Nasal cavity respiratory epithelium epithelial cell of viscerocranial mucosa (primary cell): Measurements from ENCODE around the gene ANKLE1. TPM values are rescaled to one million over a fixed set of nuclear protein-coding genes. Genes with fewer than 3 reads are reported as not detected.

Experiments used
- total RNA-seq: library from RNA; depleted of rRNA; stranded (reverse); fragments of >200 nt; gene quantifications from 2 replicates; pipeline ENCODE4 v1.2.3, GENCODE V29; 2014

The ANKLE1 gene, protein sequence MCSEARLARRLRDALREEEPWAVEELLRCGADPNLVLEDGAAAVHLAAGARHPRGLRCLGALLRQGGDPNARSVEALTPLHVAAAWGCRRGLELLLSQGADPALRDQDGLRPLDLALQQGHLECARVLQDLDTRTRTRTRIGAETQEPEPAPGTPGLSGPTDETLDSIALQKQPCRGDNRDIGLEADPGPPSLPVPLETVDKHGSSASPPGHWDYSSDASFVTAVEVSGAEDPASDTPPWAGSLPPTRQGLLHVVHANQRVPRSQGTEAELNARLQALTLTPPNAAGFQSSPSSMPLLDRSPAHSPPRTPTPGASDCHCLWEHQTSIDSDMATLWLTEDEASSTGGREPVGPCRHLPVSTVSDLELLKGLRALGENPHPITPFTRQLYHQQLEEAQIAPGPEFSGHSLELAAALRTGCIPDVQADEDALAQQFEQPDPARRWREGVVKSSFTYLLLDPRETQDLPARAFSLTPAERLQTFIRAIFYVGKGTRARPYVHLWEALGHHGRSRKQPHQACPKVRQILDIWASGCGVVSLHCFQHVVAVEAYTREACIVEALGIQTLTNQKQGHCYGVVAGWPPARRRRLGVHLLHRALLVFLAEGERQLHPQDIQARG
- total RNA-seq, result 0.64 and 0.68 TPM in 2 replicates

DNA sequence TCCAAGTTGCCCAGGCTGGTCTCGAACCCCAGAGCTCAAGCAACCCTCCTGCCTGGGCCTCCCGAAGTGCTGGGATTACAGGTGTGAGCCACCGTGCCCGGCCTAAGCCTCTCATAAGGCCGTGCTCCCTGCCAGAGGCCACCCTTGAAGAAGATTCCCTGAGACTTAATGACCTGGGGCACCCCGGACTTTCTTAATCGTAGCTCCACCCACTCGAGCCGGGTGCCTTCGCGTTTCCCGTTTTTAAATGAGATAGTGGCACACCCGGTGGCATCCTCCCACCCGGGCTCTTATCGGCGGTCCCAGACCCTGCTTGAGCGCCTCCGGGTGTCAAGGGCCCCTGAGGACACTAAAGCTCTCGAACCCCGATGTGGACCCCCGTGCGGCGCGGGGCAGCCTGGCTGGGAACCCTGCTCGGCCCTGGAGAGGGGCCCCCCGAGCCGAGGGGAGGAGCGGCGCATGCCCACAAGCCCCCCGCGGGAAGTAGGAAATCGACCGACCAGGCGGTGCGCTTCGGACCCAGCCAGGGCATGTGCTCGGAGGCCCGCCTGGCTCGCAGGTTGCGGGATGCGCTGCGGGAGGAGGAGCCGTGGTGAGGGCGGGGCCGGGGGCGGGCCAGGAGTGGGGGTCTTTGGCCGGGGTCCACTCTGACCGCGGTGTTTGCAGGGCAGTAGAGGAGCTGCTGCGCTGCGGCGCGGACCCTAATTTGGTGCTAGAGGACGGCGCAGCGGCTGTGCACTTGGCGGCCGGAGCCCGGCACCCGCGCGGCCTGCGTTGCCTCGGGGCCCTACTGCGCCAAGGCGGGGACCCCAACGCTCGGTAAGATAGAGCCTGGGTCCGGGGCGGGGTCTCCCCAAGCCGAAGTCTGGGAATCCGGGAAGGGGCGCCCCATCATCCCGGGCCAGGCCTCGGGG lies at the start of gene ANKLE1:
ANKLE1 (plus strand) TSS at position 511 of the 914 bp plus-strand sequence; CDS start at position 531, 20 bp downstream.

DNA sequence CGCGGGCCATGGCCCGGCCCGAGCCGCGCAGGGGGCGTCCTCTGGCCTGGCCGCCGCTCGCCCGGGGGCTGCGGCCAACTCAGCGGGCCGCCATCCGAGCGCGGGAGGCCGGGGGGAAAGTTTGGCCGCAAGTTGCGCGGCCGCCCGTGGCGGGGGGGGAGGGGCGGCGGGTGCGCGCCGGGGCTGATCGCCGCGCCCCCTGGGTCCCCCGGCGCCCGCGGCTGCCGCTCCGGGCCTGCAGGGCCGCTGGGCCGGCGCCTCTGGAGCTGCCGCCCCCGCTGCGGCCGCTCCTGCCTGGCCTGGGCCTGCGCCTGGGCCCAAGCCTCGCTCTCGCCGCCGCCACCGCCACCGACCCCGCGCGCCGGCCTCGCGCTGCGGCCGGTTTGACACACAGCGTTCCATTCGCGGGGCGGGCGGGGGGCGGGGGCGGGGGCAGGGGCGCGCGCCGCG lies 36.1 kb upstream of the ANKLE1 start, which contains the start of gene NR2F6:
NR2F6 (minus strand) TSS at position 385 of the 450 bp plus-strand sequence. CDS start 699 bp downstream, outside the sequence.

GRCh38 chr19:17264641-17264979 lies 17.1 kb upstream of the ANKLE1 start, which contains the start of gene USHBP1:
USHBP1 (minus strand) TSS chr19:17264745; CDS start chr19:17264299, 446 bp downstream.

DNA sequence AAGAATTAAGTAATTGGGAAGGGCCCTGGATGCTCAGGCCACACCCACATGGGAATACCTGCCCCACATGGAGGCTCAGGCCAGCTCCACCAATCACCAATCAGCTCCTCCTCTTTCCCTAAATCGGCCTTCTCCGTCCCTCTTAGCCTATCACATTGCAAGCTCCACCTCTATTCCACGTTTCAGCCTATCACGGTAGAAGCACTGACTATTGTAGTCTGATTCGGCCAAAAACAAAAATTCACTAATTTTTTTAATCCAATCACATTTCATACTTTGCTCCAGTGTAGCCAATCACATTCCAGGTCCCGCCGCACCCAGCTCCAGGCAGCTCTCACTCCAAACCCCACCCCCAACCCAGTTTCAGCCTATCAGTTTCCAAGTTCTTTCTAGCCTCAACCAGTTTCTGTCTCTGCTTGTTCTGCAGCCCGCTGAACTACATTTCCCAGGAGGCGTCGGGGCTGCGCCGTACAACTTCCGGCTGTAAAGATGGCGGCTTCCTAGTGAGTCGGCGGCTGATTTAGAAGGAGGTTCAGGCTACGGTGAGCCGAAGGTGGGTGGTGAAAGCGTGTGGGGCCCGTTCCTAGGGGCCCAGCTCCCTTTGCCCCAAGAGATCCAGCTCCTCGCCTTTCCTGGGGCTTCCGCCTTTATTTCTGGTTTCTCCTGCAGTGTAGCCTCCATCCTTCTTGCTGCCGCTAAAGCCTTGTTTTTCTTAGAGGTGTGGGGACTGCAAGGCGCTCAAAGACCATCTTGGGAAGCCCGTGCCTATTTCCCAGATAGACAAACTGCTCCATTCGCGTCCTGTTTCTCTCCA lies 14.5 kb upstream of the ANKLE1 start, which contains the start of gene BABAM1:
BABAM1 (plus strand) TSS at position 469 of the 814 bp plus-strand sequence. CDS start 1,364 bp downstream, outside the sequence.

DNA sequence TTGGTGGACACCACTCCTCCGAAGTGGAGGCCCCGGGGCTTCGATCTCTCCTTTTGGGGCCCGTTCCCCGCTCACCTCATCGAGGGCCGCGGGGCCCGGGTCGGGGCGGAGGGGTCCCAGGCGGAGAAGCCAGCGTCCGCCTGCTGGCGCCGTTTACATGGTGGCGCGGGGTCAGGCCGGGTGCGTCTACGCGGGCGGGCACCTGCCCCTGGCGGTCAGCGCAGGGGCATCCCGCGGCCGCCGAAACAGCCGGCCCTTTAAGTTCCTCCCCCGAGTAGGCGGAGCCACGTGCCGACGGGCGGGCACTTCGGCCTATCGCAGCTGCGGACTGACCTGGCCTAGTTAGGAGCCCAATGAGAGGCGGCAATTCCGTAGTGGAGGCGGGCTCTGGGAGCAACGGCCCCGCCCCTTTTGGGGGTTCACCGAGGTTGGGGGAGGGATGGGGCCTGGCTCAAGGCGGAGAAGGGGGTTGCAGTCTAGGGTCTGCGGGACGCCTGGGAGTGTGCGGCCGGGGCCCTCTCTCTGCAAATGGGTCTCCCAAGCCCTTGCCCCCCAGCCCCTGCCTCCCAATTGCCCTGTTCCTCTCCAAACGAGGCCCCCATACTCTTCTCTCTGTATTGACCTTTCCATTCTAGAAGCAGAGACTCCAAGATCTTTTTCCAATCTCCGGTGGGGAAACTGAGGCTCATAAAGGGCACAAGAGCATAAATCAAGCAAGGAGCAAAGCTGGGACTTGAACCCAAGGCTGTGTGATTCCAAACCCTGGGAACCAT lies 21.7 kb downstream of the ANKLE1 start, which contains the start of gene ABHD8:
ABHD8 (minus strand) TSS at position 259 of the 773 bp plus-strand sequence. CDS start 1,809 bp downstream, outside the sequence.

GRCh38 chr19:17305517-17306284 lies 24.0 kb downstream of the ANKLE1 start, which contains the start of gene MRPL34:
MRPL34 (plus strand) TSS chr19:17305872; CDS start chr19:17305893, 21 bp downstream.

DNA sequence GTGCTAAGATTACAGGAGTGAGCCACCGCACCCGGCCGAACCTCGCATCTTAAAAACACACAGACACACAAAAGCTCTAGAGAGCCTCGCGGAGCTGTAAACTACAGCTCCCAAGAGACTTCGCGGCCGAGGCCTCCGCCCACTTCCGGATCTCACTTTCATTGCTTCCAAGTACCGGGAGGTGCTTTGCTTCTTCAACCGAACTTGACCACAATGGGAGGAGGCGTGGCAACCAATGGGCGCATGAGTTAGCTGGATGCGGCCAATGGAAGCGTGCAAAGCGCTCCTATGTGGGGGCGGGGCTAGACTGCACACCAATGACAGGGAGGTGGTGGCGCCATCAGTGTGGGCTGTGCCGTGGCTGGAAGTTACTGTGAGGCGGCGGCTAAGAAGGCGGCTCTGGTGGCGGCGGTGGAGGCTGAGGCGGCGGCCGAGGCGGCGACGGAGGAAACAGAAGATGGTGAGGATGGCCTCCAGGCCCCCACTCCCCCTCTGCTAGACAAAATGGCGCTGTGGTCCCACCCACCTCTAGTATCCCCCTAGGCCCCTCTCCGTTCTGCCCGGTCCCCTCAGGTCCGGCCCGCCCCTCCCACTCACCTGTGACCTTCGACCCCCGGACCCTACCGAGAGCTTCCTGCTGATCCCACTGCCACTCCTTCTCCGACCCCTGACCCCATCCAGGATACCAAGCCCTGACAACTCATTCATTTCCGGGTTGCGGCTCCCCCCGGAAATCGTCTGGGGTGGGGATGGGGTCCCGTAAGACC lies 27.7 kb downstream of the ANKLE1 start, which contains the start of gene DDA1:
DDA1 (plus strand) TSS at position 366 of the 767 bp plus-strand sequence; CDS start at position 458, 92 bp downstream.

DNA sequence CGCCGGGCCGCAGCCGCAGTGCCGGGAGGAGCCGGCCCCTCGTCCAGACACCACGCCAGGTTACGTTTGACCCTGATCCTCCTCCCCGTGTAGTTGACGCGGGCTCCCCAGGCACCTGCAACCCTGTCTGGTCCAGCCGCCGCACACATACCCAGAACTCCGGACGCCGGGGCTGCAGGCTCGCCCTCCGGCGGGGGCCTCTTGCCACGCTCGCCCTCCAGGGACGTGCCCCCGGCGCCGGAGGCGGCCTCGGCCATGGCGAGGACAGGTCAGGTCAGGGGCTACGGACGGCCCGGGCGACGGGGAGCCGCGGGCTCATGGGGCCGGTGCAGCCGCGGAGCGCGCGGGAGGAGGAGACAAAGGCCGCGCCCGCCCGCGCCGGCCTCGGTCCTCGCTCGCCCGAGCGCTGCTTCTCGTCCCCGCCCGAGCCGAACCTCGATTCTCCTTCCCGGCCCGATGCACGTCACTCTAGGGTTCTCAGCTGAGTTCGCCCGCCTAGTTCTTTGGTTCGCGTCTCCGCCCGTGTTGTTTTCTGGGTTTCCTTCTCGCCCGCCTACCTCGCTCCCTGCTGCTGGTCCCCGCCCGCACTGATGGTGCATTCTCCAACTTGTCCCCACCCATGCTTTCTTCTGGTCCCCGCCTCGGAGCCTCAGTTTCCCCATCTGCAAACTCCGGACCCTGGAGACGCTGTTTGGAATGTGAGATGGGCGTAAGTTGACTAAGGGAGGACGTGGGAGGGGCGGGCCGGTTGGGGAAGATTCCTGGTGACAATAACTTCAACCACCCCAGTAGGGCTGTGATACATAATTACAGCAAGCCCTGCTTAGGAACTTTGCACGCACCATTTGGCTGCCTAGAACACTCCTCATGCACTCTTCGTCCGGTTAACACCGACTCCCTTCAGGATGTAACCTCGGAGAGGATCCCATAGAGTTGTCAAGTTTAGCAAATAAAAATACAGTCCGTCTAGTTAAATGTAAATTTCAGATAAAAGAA lies 53.0 kb downstream of the ANKLE1 start, which contains the start of gene ANO8:
ANO8 (minus strand) TSS at position 442 of the 996 bp plus-strand sequence; CDS start at position 257, 185 bp downstream.

Other genes with a start within 250 kb of the ANKLE1 start
- gene HAUS8, start 206.4 kb upstream of the ANKLE1 start, total RNA-seq, result 1.7 and 2.0 TPM in 2 replicates
- 20.2 and 38.2 TPM in 2 replicates for gene MYO9B, start 206.1 kb upstream of the ANKLE1 start, total RNA-seq
- gene USE1, start 66.5 kb upstream of the ANKLE1 start, total RNA-seq, result 9.6 and 12.5 TPM in 2 replicates
- 1.4 and 2.1 TPM in 2 replicates for gene OCEL1, start 55.7 kb upstream of the ANKLE1 start, total RNA-seq
- gene NR2F6, start 36.0 kb upstream of the ANKLE1 start, total RNA-seq, result 68.0 and 99.5 TPM in 2 replicates
- not detected in 2 replicates for gene USHBP1, start 17.2 kb upstream of the ANKLE1 start, total RNA-seq
- 48.9 and 67.7 TPM in 2 replicates for gene BABAM1, start 14.5 kb upstream of the ANKLE1 start, total RNA-seq
- 7.5 and 13.8 TPM in 2 replicates for gene ABHD8, start 21.5 kb downstream of the ANKLE1 start, total RNA-seq
- gene MRPL34, start 24.0 kb downstream of the ANKLE1 start, total RNA-seq, result 42.2 and 55.4 TPM in 2 replicates
- 15.0 and 38.4 TPM in 2 replicates for gene DDA1, start 27.7 kb downstream of the ANKLE1 start, total RNA-seq
- 3.4 and 7.6 TPM in 2 replicates for gene ANO8, start 53.0 kb downstream of the ANKLE1 start, total RNA-seq
- gene GTPBP3, start 55.7 kb downstream of the ANKLE1 start, total RNA-seq, result 20.8 and 25.2 TPM in 2 replicates
- not detected in 2 replicates for gene PLVAP, start 95.4 kb downstream of the ANKLE1 start, total RNA-seq
- gene CCDC194, start 112.3 kb downstream of the ANKLE1 start, total RNA-seq, result 0.07 TPM in 1 of 2 replicates, not detected in the other
- 1.7 and 34.3 TPM in 2 replicates for gene BST2, start 123.7 kb downstream of the ANKLE1 start, total RNA-seq
- gene MVB12A, start 138.1 kb downstream of the ANKLE1 start, total RNA-seq, result 21.4 and 21.9 TPM in 2 replicates
- gene TMEM221, start 166.8 kb downstream of the ANKLE1 start, total RNA-seq, result 0.21 TPM in 1 of 2 replicates, not detected in the other
- gene NXNL1, start 179.0 kb downstream of the ANKLE1 start, total RNA-seq, result not detected in 2 replicates
- gene SLC27A1, start 188.6 kb downstream of the ANKLE1 start, total RNA-seq, result 6.5 and 19.6 TPM in 2 replicates
- gene PGLS, start 229.7 kb downstream of the ANKLE1 start, total RNA-seq, result 42.0 and 66.7 TPM in 2 replicates